NCI-H187 treated with DMSO at 0.1 percent for 48 hours (cell line): ENCODE results near the gene TJP1.
"Not testable (repeated sequence)": the region's sequence is repeated elsewhere in the genome, so short reads cannot be mapped to it uniquely, and the experiment has no call there.

Source experiments
- DNase-seq: peaks from one replicate; lab custom pipeline; 2025; lab: John Stamatoyannopoulos, UW

Gene TJP1

GRCh38 chr15:29838352-29839010 lies 16.2 kb upstream of the TJP1 start:
- no peak for DNase-seq

GRCh38 chr15:29835301-29835700 lies 13.0 kb upstream of the TJP1 start:
- no peak for DNase-seq

- DNase-seq, result no peak
Measured at GRCh38 chr15:29832709-29833108, 10.4 kb upstream of the TJP1 start.

- DNase-seq, result no peak
Measured at GRCh38 chr15:29826908-29827820, 4.9 kb upstream of the TJP1 start.

- DNase-seq, result no peak
Measured at GRCh38 chr15:29825227-29825626, 3.0 kb upstream of the TJP1 start.

- no peak for DNase-seq
Measured at GRCh38 chr15:29822684-29823459, 604 bp upstream of the TJP1 start.

- DNase-seq, result no peak
Measured at GRCh38 chr15:29821416-29822099, 710 bp downstream of the TJP1 start.

- no peak for DNase-seq
Measured at GRCh38 chr15:29820394-29821154, 1.7 kb downstream of the TJP1 start.

GRCh38 chr15:29819979-29820378 lies 2.3 kb downstream of the TJP1 start:
- no peak for DNase-seq

GRCh38 chr15:29818141-29818540 lies 4.1 kb downstream of the TJP1 start:
- no peak for DNase-seq

- not testable (repeated sequence) for DNase-seq
Measured at GRCh38 chr15:29817455-29817854, 4.8 kb downstream of the TJP1 start.

GRCh38 chr15:29815000-29815710 lies 7.1 kb downstream of the TJP1 start:
- no peak for DNase-seq

GRCh38 chr15:29813009-29813408 lies 9.3 kb downstream of the TJP1 start:
- no peak for DNase-seq

GRCh38 chr15:29812384-29812694 lies 9.9 kb downstream of the TJP1 start:
- no peak for DNase-seq

GRCh38 chr15:29811691-29812383 lies 10.4 kb downstream of the TJP1 start:
- DNase-seq, result no peak

- DNase-seq, result no peak
Measured at GRCh38 chr15:29805708-29806104, 16.6 kb downstream of the TJP1 start.

- DNase-seq, result no peak
Measured at GRCh38 chr15:29805043-29805707, 17.1 kb downstream of the TJP1 start.

- DNase-seq, result no peak
Measured at GRCh38 chr15:29802411-29802810, 19.9 kb downstream of the TJP1 start.

GRCh38 chr15:29800491-29801366 lies 21.5 kb downstream of the TJP1 start:
- DNase-seq, result no peak
